KG1 (cell line): ENCODE data around the gene NFAT5.
"Not testable (repeated sequence)": the region's sequence is repeated elsewhere in the genome, so short reads cannot be mapped to it uniquely, and the experiment has no call there.

Source experiments
- DNase-seq: peaks from one replicate; lab custom pipeline; 2025; lab: John Stamatoyannopoulos, UW

The NFAT5 gene

DNA sequence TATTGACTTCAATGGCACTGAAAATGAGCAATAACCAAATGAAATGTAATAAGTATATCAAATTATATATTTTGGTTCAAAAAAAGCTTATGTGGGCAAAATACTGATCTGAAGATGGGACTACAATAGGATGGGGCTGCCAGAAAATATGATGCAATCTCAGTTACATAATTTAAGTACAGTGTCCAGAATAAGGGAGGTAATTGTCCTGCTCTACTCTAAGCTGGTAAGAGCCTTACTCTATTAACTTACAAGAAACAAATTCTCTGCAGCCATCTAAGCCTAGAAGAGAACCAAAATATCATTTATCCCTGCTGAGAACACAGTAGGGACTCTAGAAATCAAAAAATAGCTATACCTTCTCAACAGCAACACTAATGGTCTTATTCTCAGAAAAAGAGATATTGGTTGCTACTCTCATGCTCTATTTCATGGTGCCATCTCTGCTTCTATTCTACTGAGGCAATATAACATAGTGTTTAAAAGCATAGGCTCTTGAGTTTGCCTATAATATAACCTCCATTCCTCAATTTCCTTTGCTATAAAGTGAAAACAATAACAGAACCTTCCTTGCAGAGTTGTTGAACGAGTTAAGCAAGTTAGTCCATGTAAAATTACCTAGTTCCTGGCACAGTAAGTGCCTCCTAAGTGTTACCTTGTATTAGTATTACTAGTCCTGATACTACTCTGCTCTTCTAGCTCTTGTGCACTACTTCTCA, 140.6 kb downstream of the NFAT5 start:
- DNase-seq, result no peak

GRCh38 chr16:69706975-69707340, 141.2 kb downstream of the NFAT5 start:
- no peak for DNase-seq

DNA sequence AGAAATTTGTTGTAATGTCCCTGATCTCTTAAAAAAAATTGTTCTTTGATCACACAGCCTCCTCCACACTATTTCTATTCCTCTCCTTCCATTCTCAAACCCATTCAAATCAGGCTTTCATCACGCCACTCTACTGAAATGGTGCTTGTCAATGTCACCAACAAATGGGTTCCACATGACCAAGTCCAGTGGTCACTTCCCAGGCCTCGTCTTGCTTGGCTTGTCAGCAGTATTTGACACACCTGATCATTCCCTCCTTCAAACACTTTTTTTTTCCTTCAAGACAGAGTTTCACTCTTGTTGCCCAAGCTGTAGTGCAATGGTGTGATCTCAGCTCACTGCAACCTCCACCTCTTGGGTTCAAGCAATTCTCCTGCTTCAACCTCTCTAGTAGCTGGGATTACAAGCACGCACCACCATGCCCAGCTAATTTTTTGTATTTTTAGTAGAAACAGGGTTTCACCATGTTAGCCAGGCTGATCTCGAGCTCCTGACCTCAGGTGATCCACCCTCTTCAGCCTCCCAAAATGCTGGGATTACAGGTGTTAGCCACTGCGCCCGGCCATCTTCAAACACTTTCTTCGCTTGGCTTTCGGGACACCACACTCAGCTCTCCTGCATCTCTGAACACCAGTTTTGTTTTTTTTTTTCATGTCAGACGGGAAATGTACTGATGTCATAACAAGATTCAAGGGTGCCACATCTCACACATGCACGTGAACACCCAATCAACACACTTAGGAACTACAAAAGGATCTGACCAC, 142.3 kb downstream of the NFAT5 start:
- no peak for DNase-seq

DNA sequence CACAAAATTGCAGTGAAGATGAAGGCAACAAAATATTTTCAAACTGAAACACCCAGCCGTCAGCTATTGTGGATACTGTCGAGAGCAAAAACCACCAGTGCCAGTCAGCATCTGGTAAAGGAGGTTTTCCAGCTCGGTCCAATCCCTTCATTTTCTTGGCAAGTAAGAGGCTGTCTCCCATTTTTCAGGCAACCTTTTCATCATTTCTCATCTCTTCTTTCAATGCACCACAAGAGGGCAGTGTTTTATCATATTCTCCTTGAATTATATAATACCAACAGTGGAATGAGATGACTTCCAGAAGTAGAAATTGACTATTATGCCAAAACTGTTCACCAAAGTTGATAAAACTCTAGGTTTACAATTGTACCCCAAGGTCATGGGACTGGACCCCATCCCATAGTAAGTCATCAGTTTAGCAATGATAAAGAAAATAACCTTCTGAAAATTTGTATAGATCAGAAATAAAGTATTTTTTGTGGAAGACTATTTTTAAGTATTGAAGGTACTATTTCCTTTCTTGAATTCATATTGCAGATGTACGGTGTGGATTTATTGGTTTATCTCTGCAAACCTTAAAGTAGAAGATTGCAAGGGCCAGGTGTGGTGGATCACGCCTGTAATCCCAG, 143.8 kb downstream of the NFAT5 start:
- peak; percentile 33 for DNase-seq

- DNase-seq, result no peak
Observed at GRCh38 chr16:69711115-69711740, 145.5 kb downstream of the NFAT5 start.

DNA sequence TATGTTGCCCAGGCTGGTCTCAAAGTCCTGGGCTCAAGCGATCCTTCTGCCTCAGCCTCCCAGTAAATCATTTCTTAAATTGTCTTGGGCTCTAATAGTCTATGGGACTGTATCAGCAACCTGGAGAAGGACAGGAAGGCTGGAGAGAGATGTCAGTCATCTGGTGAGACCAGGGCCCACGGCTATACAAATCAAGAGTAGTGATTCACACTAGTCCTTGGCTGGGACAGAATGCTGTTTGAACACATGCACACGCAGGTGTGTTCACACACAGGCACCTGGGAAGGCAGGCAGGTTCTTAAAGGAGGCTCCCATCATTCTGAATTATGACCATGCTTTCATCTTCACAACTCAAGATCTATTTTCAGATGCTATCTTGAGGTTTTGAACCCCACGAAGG, 146.5 kb downstream of the NFAT5 start:
- no peak for DNase-seq

- DNase-seq, result no peak
Observed at GRCh38 chr16:69712914-69713581, 147.3 kb downstream of the NFAT5 start.

- DNase-seq, result no peak
Observed at GRCh38 chr16:69717066-69717465, 151.3 kb downstream of the NFAT5 start.

GRCh38 chr16:69718111-69718764, 152.5 kb downstream of the NFAT5 start:
- DNase-seq, result no peak

GRCh38 chr16:69720822-69721430, 155.2 kb downstream of the NFAT5 start:
- no peak for DNase-seq

- DNase-seq, result no peak
Observed at GRCh38 chr16:69721441-69721957, 155.7 kb downstream of the NFAT5 start.

DNA sequence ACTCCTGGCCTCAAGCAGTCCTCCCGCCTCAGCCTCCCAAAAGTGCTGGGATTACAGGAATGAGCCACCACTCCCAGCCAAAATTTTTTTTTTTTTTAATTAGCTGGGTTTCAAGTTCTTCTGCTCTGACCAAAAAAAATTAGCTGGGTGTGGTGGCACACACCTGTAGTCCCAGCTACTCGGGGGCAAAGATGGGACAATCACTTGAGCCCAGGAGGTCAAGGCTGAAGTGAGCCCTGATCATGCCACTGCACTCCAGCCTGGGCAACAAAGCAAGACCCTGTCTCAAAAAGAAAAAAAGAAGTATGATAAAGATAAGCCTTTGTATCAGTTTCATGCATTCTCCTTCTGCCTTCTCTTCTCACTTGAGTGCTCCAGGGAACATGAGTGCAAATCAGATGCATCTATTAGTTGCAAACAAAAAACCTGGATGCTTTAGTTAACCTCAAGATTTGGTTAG, 158.7 kb downstream of the NFAT5 start:
- DNase-seq, result no peak

DNA sequence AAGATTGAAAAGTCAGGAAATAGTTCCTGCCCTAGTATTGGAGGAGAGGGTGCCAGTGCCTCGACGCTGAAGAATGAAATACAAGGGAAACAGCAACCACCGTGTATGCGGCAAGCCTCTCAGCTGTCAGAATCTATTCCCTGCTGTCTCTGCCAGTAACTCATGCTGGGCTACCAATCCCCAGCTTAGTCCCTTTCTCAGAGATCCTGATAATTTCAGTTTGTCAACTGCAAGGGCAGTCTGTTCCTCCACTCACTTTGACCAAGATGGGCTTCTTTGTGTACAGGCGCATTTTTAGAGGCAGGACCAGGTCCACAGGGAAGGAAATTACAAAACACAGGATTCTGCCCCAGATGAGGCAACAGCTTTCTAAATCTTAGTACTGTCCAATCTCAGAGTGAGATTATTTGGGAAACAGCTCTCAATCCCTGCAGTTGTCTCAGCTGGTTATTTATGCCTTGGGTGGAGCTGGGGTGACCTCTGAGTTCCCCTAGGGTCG, 159.3 kb downstream of the NFAT5 start:
- DNase-seq, result no peak

DNA sequence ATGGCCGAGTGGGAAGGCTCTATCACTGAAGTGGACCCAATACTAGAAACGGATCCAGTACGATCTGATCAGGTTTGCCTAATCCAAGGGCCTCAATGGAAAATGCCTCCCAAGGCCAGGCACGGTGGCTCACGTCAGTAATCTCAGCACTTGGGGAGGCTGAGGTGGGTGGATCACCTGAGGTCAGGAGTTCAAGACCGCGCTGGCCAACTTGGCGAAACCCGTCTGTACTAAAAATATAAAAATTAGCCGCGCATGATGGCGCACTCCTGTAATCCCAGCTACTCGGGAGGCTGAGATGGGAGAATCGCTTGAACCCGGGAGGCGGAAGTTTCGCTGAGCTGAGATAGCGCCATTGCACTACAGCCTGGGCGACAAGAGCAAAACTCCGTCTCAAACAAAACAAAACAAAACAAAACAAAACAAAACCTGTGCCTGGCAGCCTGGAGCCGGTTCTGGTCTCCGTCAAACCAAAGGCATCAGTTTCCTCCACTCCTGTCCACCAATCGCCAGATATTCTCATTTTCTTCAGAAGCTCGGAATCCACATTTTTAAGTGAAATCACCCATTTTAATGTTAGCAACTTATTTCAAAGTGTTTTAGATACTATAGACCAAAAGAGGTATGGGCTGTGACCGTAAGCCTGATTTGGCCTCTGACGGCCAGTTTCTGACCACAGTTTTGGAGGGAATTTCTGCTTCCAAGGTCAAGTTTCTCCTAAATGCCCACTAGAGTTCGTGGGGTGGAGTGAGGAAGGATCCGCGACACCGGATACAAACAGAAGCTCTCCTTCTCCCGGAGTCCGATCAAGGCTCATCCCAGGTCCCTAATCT, 159.9 kb downstream of the NFAT5 start:
- no peak for DNase-seq

DNA sequence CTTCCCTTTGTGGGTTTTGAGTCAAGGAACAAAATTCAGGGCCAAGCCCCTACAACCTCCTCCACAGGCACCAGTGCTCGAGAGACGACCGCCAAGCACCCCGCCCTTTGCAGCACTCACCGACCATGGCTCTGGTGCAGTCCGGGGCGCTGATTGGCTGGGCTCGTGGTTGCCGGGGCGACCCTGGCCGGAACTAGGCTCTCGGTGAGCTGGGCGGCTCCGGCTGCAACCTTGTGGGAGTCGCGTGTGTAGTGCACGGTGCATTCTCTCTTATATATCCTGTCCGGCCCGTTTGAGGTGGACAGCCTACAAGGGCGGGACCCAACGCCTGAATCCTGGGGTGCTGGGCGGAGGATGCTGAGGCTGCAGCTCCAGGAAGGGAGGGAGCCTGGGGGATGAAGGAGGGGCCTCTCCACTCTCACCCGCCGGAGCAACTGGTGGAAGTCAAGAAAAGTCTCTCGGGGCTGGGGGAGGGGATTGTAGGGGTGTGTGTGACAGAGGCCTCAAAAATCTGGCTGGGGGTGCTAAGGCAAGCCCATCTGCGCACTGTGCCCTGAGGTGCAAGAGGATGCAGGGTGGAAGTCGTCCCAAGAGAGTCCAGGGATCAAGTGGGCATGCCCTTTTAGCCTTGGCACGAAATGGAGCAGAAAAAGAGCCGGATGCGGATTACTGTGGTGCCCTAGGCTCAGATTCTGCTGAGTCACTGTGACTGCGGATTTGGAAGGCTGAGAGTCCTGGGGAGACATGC, 160.7 kb downstream of the NFAT5 start, which contains the start of gene NQO1:
Gene NQO1 (minus strand): TSS at position 248 of the 748 bp plus-strand sequence. CDS start 121 bp downstream, at position 127.
- peak; percentile 70 for DNase-seq

GRCh38 chr16:69727916-69728270, 162.1 kb downstream of the NFAT5 start:
- DNase-seq, result no peak

DNA sequence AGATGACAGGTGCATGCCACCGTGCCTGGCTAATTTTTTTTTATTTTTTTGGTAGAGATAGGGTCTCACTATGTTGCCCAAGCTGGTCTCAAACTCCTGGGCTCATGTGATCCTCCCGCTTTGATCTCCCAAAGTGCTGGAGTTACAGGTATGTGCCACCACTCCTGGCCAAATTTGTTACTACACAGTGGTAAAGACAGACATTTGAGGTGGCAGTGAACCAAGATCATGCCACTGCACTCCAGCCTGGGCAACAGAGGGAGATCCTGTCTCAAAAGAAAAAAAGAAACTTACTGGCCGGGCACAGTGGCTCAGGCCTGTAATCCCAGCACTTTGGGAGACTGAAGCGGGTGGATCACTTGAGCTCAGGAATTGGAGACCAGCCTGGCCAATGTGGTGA, 163.3 kb downstream of the NFAT5 start:
- DNase-seq, result not testable (repeated sequence)

DNA sequence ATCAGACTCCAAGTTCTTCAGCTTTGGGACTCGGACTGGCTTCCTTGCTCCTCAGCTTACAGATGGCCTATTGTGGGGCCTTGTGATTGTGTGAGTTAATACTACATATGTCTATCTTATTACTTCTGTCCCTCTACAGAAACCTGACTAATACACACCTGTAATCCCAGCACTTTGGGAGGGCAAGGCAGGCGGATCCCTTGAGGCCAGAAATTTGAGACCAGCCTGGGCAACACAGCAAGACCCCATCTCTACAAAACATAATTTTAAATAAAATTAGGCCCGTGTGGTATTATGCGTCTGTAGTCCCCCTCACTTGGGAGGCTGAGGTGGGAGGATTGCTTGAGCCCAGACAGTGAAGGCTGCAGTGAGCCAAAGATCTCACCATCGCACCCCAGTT, 165.5 kb downstream of the NFAT5 start:
- DNase-seq, result not testable (repeated sequence)

GRCh38 chr16:69732101-69732500, 166.3 kb downstream of the NFAT5 start:
- no peak for DNase-seq
